SK-N-SH treated with all-trans-retinoic acid at 6 μM for 48 hours (cell line): ENCODE data around the gene TIMP2.

ENCODE experiments used
- CREB5 ChIP-seq: fragments of 250-450 bp; sonication (Bioruptor Pico); IDR thresholded peaks from 2 replicates; pipeline ENCODE4 v1.5.1; 2020; ENCODE audit warnings: low read depth, mild to moderate bottlenecking, moderate library complexity
- PATZ1 ChIP-seq: fragments of 250-450 bp; sonication (Bioruptor Pico); IDR thresholded peaks from 2 replicates; pipeline ENCODE4 v1.8.0; 2020; ENCODE audit warnings: mild to moderate bottlenecking, moderate library complexity, borderline replicate concordance
- RARB ChIP-seq: fragments of 250-450 bp; sonication (Bioruptor Pico); IDR thresholded peaks from 2 replicates; pipeline ENCODE4 v1.8.0; 2021; ENCODE audit warnings: mild to moderate bottlenecking, moderate library complexity
- SNAI2 ChIP-seq: fragments of 250-450 bp; sonication (Bioruptor Pico); IDR thresholded peaks from 2 replicates; pipeline ENCODE4 v1.5.0; 2020; ENCODE audit warnings: mild to moderate bottlenecking, moderate library complexity
- TOX ChIP-seq: fragments of 250-450 bp; sonication (Bioruptor Pico); IDR thresholded peaks from 2 replicates; pipeline ENCODE4 v1.8.0; 2021; ENCODE audit warnings: mild to moderate bottlenecking, moderate library complexity, borderline replicate concordance
- ZC3H10 ChIP-seq: fragments of 250-450 bp; sonication (Bioruptor Pico); IDR thresholded peaks from 2 replicates; pipeline ENCODE4 v1.5.1; 2021; ENCODE audit warnings: mild to moderate bottlenecking, moderate library complexity

- TF ChIP-seq ZC3H10 (CRISPR knock-in tag): no peak
- TF ChIP-seq PATZ1 (CRISPR knock-in tag): no peak
- TF ChIP-seq CREB5 (CRISPR knock-in tag): no peak
- no peak for TF ChIP-seq TOX
- no peak for TF ChIP-seq SNAI2
- no peak for TF ChIP-seq RARB (CRISPR knock-in tag)
Measured at GRCh38 chr17:78819402-78819801, 105.8 kb downstream of the TIMP2 start.
